Neural progenitor cell (in vitro differentiated cells): Measurements from ENCODE around the gene TGFB1I1. TPM values are rescaled to one million over a fixed set of nuclear protein-coding genes. Genes with fewer than 3 reads are reported as not detected.
A peak's percentile ranks its signal among the peaks of the same experiment; 100 is the strongest.

Experiments
- DNase-seq: peaks from one replicate; pipeline ENCODE4 v3.0.0-alpha.2; 2016; ENCODE audit warnings: low spot score
- H2AFZ ChIP-seq: fragments of 200-600 bp; sonication (generic); replicated peaks from 2 replicates; pipeline ENCODE4 v1.6.1; 2016; ENCODE audit warnings: antibody characterized with exemption
- H3F3A ChIP-seq: fragments of 200-600 bp; sonication (generic); 2 replicates; pipeline ENCODE4 v1.6.1; 2016; ENCODE audit warnings: antibody characterized with exemption, low read depth
- H3K27ac ChIP-seq: fragments of 200-600 bp; sonication (generic); 2 replicates; pipeline ENCODE4 v1.5.1; 2016; ENCODE audit warnings: mild to moderate bottlenecking
- H3K27me3 ChIP-seq: fragments of 200-600 bp; sonication (generic); 2 replicates; pipeline ENCODE4 v1.6.1; 2016; ENCODE audit warnings: mild to moderate bottlenecking, moderate library complexity
- H3K36me3 ChIP-seq: fragments of 200-600 bp; sonication (generic); 2 replicates; pipeline ENCODE4 v1.5.1; 2016
- H3K4me1 ChIP-seq: fragments of 200-600 bp; sonication (generic); 2 replicates; pipeline ENCODE4 v1.6.1; 2016; ENCODE audit warnings: mixed run types
- H3K4me2 ChIP-seq: fragments of 200-600 bp; sonication (generic); 2 replicates; pipeline ENCODE4 v1.6.1; 2016
- H3K4me3 ChIP-seq: fragments of 200-600 bp; sonication (generic); 2 replicates; pipeline ENCODE4 v1.5.1; 2016
- H3K79me2 ChIP-seq: fragments of 200-600 bp; sonication (generic); 2 replicates; pipeline ENCODE4 v1.6.1; 2016; ENCODE audit warnings: low read depth
- H3K9ac ChIP-seq: fragments of 200-600 bp; sonication (generic); 2 replicates; pipeline ENCODE4 v1.6.1; 2016
- H3K9me3 ChIP-seq: fragments of 200-600 bp; sonication (generic); 2 replicates; pipeline ENCODE4 v1.5.1; 2016; ENCODE audit warnings: low read depth
- H4K20me1 ChIP-seq: fragments of 200-600 bp; sonication (generic); 2 replicates; pipeline ENCODE4 v1.6.1; 2016; ENCODE audit warnings: low read depth
- H3K27ac Mint-ChIP-seq: 3 replicates; pipeline ENCODE4 v1.8.0; 2021; ENCODE audit warnings: mixed read lengths
- H3K27me3 Mint-ChIP-seq: 2 replicates; pipeline ENCODE4 v1.8.0; 2022; ENCODE audit warnings: low read depth, mild to moderate bottlenecking, inconsistent platforms, moderate library complexity, mixed read lengths; ENCODE audit not compliant: insufficient read depth
- H3K36me3 Mint-ChIP-seq: 3 replicates; pipeline ENCODE4 v1.8.0; 2021; ENCODE audit warnings: mixed read lengths
- H3K4me1 Mint-ChIP-seq: 3 replicates; pipeline ENCODE4 v1.8.0; 2021; ENCODE audit warnings: mixed read lengths
- H3K4me3 Mint-ChIP-seq: 3 replicates; pipeline ENCODE4 v1.8.0; 2021; ENCODE audit warnings: mild to moderate bottlenecking, moderate library complexity, mixed read lengths
- H3K9me3 Mint-ChIP-seq: 3 replicates; pipeline ENCODE4 v1.8.0; 2020; ENCODE audit warnings: mixed read lengths
- EZH2 ChIP-seq: fragments of 200-600 bp; sonication (generic); IDR thresholded peaks from 2 replicates; pipeline ENCODE4 v1.6.1; 2017; ENCODE audit warnings: antibody characterized with exemption, mild to moderate bottlenecking, moderate library complexity
- EZH2phosphoT487 ChIP-seq: fragments of 200-600 bp; sonication (generic); IDR thresholded peaks from 2 replicates; pipeline ENCODE4 v1.6.1; 2017; ENCODE audit warnings: antibody characterized with exemption
- total RNA-seq: library from RNA; depleted of rRNA; stranded (reverse); fragments of >200 nt; gene quantifications from 2 replicates; pipeline ENCODE4 v1.2.3, GENCODE V29; 2015; ENCODE audit warnings: low replicate concordance
- TF ChIP-seq, protein P1 (sequence below): fragments of 200-600 bp; sonication (generic); IDR thresholded peaks from 2 replicates; pipeline ENCODE4 v1.5.1; 2017; ENCODE audit warnings: antibody characterized with exemption, mild to moderate bottlenecking

The TGFB1I1 gene
- total RNA-seq, 1 donor from 2014 or later = not detected

GRCh38 chr16:31429314-31429713 is 42.6 kb upstream of the TGFB1I1 start:
- DNase-seq = no peak
- Histone ChIP-seq H3K4me3 (no peak overlapping the region), H3F3A (no peaks in the 10 kb centered on the region), H3K27me3 (peaks cover 7% of the 10 kb centered on the region), H3K4me1 (no peaks in the 10 kb centered on the region), H3K36me3 (no peaks in the 10 kb centered on the region), H4K20me1 (no peaks in the 10 kb centered on the region), H3K79me2 (no peaks in the 10 kb centered on the region), H3K27ac (no peak overlapping the region), H3K9me3 (no peaks in the 10 kb centered on the region), H2AFZ (no peak overlapping the region), H3K4me2 (no peak overlapping the region), H3K9ac (no peak overlapping the region)
- no peaks in the 10 kb centered on the region for H3K36me3 Mint-ChIP-seq
- H3K4me1 Mint-ChIP-seq = peaks cover 8% of the 10 kb centered on the region
- peaks cover 7% of the 10 kb centered on the region for H3K27me3 Mint-ChIP-seq
- TF ChIP-seq EZH2 (no peak), EZH2phosphoT487 (no peak)
- TF ChIP-seq, protein P1, sequence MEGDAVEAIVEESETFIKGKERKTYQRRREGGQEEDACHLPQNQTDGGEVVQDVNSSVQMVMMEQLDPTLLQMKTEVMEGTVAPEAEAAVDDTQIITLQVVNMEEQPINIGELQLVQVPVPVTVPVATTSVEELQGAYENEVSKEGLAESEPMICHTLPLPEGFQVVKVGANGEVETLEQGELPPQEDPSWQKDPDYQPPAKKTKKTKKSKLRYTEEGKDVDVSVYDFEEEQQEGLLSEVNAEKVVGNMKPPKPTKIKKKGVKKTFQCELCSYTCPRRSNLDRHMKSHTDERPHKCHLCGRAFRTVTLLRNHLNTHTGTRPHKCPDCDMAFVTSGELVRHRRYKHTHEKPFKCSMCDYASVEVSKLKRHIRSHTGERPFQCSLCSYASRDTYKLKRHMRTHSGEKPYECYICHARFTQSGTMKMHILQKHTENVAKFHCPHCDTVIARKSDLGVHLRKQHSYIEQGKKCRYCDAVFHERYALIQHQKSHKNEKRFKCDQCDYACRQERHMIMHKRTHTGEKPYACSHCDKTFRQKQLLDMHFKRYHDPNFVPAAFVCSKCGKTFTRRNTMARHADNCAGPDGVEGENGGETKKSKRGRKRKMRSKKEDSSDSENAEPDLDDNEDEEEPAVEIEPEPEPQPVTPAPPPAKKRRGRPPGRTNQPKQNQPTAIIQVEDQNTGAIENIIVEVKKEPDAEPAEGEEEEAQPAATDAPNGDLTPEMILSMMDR = no peak
- no peak overlapping the region for H3K4me3 Mint-ChIP-seq
- H3K27ac Mint-ChIP-seq = no peak overlapping the region
- peaks cover 2% of the 10 kb centered on the region for H3K9me3 Mint-ChIP-seq

GRCh38 chr16:31429796-31430195 is 42.2 kb upstream of the TGFB1I1 start:
- Histone ChIP-seq H3K4me1 (no peaks in the 10 kb centered on the region), H3K36me3 (no peaks in the 10 kb centered on the region), H3K79me2 (no peaks in the 10 kb centered on the region), H3K27me3 (peaks cover 7% of the 10 kb centered on the region), H3K4me2 (no peak overlapping the region), H3K4me3 (no peak overlapping the region), H3K9me3 (no peaks in the 10 kb centered on the region), H4K20me1 (no peaks in the 10 kb centered on the region), H3K9ac (no peak overlapping the region), H2AFZ (no peak overlapping the region), H3K27ac (no peak overlapping the region), H3F3A (no peaks in the 10 kb centered on the region)
- H3K4me3 Mint-ChIP-seq = no peak overlapping the region
- no peaks in the 10 kb centered on the region for H3K36me3 Mint-ChIP-seq
- H3K9me3 Mint-ChIP-seq = peaks cover 2% of the 10 kb centered on the region
- peaks cover 8% of the 10 kb centered on the region for H3K4me1 Mint-ChIP-seq
- H3K27me3 Mint-ChIP-seq = peaks cover 7% of the 10 kb centered on the region
- no peak overlapping the region for H3K27ac Mint-ChIP-seq
- no peak for TF ChIP-seq EZH2
- TF ChIP-seq EZH2phosphoT487 = no peak
- TF ChIP-seq, protein P1 = no peak
- no peak for DNase-seq

- Mint-ChIP-seq H3K4me3 (no peak overlapping the region), H3K36me3 (no peaks in the 10 kb centered on the region), H3K4me1 (peaks cover 8% of the 10 kb centered on the region), H3K27ac (no peak overlapping the region), H3K27me3 (peaks cover 8% of the 10 kb centered on the region), H3K9me3 (peaks cover 2% of the 10 kb centered on the region)
- no peaks in the 10 kb centered on the region for H3K9me3 ChIP-seq
- H3K4me1 ChIP-seq = no peaks in the 10 kb centered on the region
- no peak overlapping the region for H3K4me3 ChIP-seq
- H4K20me1 ChIP-seq = no peaks in the 10 kb centered on the region
- no peaks in the 10 kb centered on the region for H3K36me3 ChIP-seq
- DNase-seq = peak; percentile 45
- no peak overlapping the region for H3K27ac ChIP-seq
- no peak overlapping the region for H2AFZ ChIP-seq
- no peaks in the 10 kb centered on the region for H3F3A ChIP-seq
- TF ChIP-seq EZH2phosphoT487 (no peak), EZH2 (no peak)
- TF ChIP-seq, protein P1 = no peak
- H3K4me2 ChIP-seq = no peak overlapping the region
- H3K9ac ChIP-seq = no peak overlapping the region
- peaks cover 7% of the 10 kb centered on the region for H3K27me3 ChIP-seq
- no peaks in the 10 kb centered on the region for H3K79me2 ChIP-seq
Measured at GRCh38 chr16:31430380-31431052, 41.4 kb upstream of the TGFB1I1 start.
